MV-4-11 (cell line): ENCODE results near the gene SPR.

Experiments used
- DNase-seq: peaks from one replicate; lab custom pipeline; 2025; lab: John Stamatoyannopoulos, UW

SPR gene

GRCh38 chr2:72915320-72915906, 28.2 kb downstream of the SPR start:
- DNase-seq: no peak

- DNase-seq: peak; percentile 33
Observed at GRCh38 chr2:72915907-72916742, 28.9 kb downstream of the SPR start.

- no peak for DNase-seq
Observed at GRCh38 chr2:72916743-72917137, 29.5 kb downstream of the SPR start.

- DNase-seq: no peak
Observed at GRCh38 chr2:72917138-72917876, 30.1 kb downstream of the SPR start, which contains the start of gene EMX1. EMX1 (plus strand) TSS chr2:72917519; CDS start chr2:72917853, 334 bp downstream.

- DNase-seq: no peak
Observed at GRCh38 chr2:72917877-72918553, 30.8 kb downstream of the SPR start.

- no peak for DNase-seq
Observed at GRCh38 chr2:72919414-72920317, 32.5 kb downstream of the SPR start.

- DNase-seq: no peak
Observed at GRCh38 chr2:72920318-72921087, 33.3 kb downstream of the SPR start.

GRCh38 chr2:72921088-72921851, 34.1 kb downstream of the SPR start:
- DNase-seq: no peak

- DNase-seq: no peak
Observed at GRCh38 chr2:72921853-72922252, 34.6 kb downstream of the SPR start.

- DNase-seq: no peak
Observed at GRCh38 chr2:72923833-72924352, 36.7 kb downstream of the SPR start.

- DNase-seq: no peak
Observed at GRCh38 chr2:72924353-72925240, 37.4 kb downstream of the SPR start.

GRCh38 chr2:72925328-72925943, 38.2 kb downstream of the SPR start:
- DNase-seq: no peak

GRCh38 chr2:72926368-72926767, 39.2 kb downstream of the SPR start:
- no peak for DNase-seq

- DNase-seq: no peak
Observed at GRCh38 chr2:72926811-72927465, 39.7 kb downstream of the SPR start.

- DNase-seq: no peak
Observed at GRCh38 chr2:72927619-72928550, 40.7 kb downstream of the SPR start.

GRCh38 chr2:72929010-72929409, 41.8 kb downstream of the SPR start:
- DNase-seq: no peak
